ENCODE data around the gene SH3RF3.

Gene SH3RF3

DNA sequence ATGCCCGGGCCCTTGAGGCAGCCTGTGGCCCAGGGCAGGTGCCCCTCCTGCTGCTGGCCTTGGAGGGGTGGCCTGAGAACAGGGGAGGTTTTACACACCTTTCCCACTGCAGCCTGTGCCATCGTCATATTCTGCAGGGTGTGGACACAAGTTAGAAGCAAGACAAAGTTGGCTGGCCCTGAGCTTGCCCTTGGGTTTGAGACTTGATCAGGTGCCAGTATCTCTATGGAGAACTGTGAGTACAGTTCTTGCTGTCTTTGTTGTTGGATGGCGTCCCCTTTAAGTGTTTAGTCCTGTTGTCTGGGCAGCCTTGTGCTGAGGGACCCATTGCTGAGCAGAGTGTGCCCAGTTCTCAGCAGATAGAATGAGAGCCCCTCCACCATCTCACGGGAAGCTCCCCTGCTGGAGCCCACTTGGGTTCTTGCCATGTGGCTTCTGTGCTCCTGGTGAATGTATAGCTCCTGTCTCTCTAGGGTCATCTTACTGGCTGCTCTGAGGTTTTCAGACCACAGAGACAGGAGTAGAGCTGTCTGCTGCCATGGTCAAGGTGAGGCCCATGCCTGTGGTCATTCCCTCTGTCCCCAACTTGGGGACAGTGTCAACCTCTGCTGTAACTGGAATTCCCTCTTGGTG is 115.9 kb downstream of the SH3RF3 start:
- no peak for DNase-seq

- no peak for DNase-seq
These were observed 117.2 kb downstream of the SH3RF3 start for GRCh38 chr2:109246176-109246575.

- no peak for DNase-seq
These were observed 117.6 kb downstream of the SH3RF3 start for GRCh38 chr2:109246616-109247015.

- no peak for DNase-seq
These were observed 118.3 kb downstream of the SH3RF3 start for GRCh38 chr2:109247340-109247739.

GRCh38 chr2:109247812-109248211 is 118.8 kb downstream of the SH3RF3 start:
- no peak for DNase-seq

DNA sequence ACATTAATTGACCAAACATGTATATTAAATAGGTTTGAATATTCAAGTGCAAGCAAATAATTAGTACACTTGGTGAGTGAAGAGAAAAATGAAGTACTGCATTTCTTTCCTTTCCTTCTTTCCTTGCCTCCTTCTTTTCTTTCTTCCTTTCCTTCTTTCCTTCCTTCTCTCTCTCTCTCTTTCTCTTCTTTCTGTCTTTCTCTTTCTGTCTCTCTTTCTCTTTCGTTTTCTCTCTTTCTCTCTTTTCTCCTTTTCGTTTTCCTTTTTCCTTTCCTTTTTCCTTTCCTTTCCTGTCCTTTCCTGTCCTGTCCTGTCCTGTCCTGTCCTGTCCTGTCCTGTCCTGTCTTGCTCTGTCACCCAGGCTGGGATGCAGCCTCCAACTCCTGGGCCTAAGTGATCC is 119.6 kb downstream of the SH3RF3 start:
- DNase-seq, result no peak

- no peak for DNase-seq
These were observed 124.2 kb downstream of the SH3RF3 start for GRCh38 chr2:109253217-109253616.

DNA sequence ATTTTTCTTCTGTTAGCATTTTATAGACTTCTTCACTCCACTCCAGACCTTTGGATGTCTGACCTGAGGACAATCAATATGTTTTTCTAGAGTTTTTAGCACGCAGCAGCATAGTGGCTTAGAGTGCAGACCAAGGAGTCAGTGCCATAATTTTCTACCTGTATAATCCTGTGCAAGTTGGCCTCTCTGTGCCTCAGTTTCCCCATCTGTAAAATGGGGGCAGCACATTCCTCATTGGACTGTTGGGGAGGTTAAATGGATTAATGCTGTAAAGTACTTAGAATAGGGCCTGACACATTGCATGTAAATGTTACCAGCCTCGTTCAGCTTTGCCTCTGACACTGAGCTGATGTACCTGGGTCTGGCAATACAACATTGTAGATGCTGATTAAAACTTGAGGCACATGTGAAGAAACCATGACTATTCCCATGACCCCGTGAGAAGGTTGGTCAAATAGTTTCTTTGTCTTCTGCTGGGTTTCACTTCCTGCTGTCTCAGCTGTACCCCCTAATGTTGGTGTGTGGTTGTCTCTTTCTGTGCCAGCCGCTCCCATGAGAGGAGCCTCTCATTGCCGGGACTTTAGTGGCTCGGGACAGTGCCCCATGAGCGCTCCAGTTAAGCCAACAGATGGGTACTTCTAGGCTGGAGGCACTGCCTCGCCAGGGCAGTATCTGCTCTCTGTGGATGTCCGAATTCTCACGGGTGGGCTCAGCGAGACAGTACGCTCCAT is 125.3 kb downstream of the SH3RF3 start:
- no peak for DNase-seq

DNA sequence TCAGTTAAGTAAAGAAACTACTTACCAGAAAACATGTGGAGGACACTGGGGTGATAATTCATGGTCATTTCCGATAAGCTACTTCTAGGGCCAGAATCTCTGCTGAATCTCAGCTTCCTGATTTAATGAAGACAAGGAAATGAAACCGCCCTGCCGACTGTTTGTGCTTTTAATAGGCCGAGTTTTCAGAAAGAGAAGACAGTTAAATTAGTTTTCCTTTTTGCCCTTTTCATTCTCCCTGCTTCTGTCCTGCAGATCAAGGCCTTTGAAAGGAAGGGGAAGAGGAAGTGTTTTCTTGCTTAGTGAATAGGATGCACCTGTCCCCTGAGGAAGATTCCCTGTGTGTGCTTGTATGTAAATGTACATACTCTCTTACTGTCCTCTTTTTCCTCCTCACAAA is 126.6 kb downstream of the SH3RF3 start:
- no peak for DNase-seq

- no peak for DNase-seq
These were observed 127.1 kb downstream of the SH3RF3 start for GRCh38 chr2:109256111-109256510.

GRCh38 chr2:109256921-109257320 is 127.9 kb downstream of the SH3RF3 start:
- DNase-seq, result no peak

DNA sequence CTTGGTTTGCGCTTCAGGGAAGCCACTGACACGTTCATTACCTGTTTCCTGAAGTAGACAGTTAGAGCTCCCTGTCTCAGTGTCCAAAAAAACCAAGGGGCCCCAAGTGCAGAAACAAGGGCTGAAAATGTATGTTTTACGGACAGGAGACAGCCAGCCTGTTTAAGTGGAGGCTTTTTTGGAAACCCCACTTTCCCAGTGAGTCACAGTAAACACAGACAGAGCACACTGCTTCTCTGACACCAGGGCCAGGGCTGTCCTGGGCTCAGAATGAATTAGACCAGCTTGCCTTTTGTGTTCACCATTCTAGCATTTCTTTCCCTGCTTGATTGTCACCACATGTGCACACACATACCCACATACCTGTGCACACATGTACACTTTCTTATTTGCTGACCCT is 128.6 kb downstream of the SH3RF3 start:
- no peak for DNase-seq

DNA sequence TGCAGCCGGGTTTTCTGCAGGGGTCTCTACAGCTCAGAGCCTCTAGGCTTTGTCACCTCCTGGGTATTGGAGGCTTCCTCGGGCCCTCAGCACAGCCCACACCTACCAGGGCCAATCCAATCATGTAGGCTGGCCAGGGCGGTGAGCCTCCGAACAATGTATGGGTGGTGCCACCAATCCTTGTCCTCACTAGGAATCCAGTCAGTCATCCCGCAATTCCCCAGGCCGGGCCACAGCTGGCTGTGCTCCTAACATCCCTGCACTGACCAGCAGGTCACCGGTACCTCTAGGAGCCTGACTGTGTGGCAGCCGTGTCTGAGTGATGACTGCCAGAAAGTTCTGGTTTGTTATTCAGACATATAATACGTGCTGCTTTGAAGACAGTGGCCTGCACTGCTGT is 129.4 kb downstream of the SH3RF3 start:
- DNase-seq, result no peak

GRCh38 chr2:109258905-109259540 is 130.0 kb downstream of the SH3RF3 start:
- no peak for DNase-seq

DNA sequence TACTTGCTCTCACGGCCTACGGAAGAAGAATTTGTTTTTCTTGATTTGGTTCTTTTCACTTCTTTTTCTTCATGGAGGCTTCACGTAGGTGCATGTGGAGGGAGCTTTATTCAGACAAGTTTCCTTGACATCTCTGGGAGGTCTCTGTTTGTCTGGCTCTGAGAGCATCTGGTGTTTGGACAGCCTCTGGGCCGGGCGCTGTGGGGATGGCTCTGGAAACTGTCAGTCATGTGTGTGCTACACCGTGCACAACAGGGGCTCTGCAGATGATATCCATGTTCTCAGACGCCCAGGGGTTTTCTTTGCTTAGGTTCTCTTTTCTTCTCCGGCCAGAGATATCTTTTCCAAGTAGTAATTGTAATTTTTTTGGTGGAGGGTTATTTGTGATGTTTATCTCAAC is 130.7 kb downstream of the SH3RF3 start:
- no peak for DNase-seq

GRCh38 chr2:109260116-109260855 is 131.3 kb downstream of the SH3RF3 start:
- no peak for DNase-seq

DNA sequence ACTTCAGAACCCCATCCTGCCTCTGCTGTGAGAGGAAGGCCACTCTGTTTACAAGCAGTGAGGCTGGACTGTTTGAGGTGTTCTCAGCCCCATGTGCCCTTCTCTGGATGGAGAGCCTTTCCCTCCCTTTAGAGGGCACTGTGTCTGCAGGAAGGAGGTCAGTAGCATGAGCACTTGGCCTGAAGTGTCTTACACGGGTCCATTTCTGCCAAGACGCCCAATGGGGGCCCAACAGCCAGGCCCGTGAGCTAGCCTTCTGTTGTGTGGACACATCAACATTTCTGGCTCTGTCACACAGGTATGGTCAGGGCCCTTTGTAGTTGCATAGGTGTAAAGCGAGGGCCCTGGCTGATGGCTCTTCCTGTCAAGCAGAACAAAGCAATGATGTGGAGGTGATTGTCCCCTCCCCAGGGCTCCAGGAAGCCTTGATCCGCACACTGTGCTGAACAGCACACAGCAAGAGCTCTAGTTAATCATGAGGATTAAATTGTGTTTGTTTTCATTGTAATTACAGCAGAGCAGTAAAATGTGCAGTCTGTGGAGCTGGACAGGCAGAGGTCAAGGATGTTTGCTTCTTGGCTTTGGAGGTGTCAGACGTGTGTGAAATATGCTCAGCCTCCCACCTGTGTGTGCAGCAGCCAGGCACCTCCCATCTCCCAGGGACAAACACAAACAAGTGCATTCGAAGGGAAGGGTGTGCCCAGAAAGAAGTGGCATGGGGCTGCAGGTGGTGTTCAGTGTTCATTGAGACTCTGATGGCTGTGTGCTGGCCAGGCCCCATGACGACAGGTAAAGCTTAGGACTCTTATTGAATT is 132.1 kb downstream of the SH3RF3 start:
- DNase-seq, result no peak

GRCh38 chr2:109261906-109262631 is 133.1 kb downstream of the SH3RF3 start:
- no peak for DNase-seq

- no peak for DNase-seq
These were observed 135.8 kb downstream of the SH3RF3 start for GRCh38 chr2:109264595-109265328.

- DNase-seq, result no peak
These were observed 136.4 kb downstream of the SH3RF3 start for GRCh38 chr2:109265369-109265768.

DNA sequence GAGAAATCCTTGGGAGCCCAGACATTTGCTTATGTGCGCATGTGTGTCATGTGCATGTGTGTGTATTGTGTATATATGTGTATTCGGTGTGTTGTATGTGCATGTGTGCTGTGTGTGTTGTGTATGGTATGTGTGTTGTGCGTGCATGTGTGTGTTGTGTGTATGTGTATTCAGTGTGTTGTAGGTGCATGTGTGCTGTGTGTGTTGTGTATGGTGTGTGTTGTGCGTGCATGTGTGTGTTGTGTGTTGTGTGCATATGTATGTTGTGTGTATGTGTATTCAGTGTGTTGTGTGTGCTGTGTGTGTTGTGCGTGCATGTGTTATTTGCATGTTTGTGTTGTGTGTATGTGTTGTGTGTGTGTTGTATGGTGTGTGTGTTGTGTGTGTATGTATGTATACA is 136.9 kb downstream of the SH3RF3 start:
- DNase-seq, result no peak
